GM23338 (cell line): ENCODE results near the gene RNF175. TPM values are rescaled to one million over a fixed set of nuclear protein-coding genes. Genes with fewer than 3 reads are reported as not detected.

ENCODE experiments used
- ATAC-seq: fragments of 200-7000 bp; cut with Tn5 transposase; 3 replicates; pipeline ENCODE4 v1.9.1; 2020
- DNase-seq: peaks from one replicate; pipeline ENCODE4 v3.0.0-alpha.2; 2015; ENCODE audit warnings: low spot score
- H2AFZ ChIP-seq: fragments of 200-600 bp; sonication (generic); 2 replicates; pipeline ENCODE4 v1.8.0; 2016; ENCODE audit warnings: antibody characterized with exemption, mild to moderate bottlenecking, moderate library complexity
- H3F3A ChIP-seq: fragments of 200-600 bp; sonication (generic); replicated peaks from 2 replicates; pipeline ENCODE4 v1.8.0; 2017; ENCODE audit warnings: antibody characterized with exemption, mixed run types, low read depth
- H3K27ac ChIP-seq: fragments of 200-600 bp; sonication (generic); 2 replicates; pipeline ENCODE4 v1.6.1; 2016; ENCODE audit warnings: low read depth
- H3K27me3 ChIP-seq: fragments of 200-600 bp; sonication (generic); 2 replicates; pipeline ENCODE4 v1.8.0; 2016; ENCODE audit warnings: mild to moderate bottlenecking, mixed run types, moderate library complexity; ENCODE audit not compliant: insufficient read depth
- H3K36me3 ChIP-seq: fragments of 200-600 bp; sonication (generic); 2 replicates; pipeline ENCODE4 v1.8.0; 2016; ENCODE audit warnings: mild to moderate bottlenecking; ENCODE audit not compliant: insufficient read depth
- H3K4me1 ChIP-seq: fragments of 200-600 bp; sonication (generic); 2 replicates; pipeline ENCODE4 v1.8.0; 2016; ENCODE audit warnings: mild to moderate bottlenecking, moderate library complexity; ENCODE audit not compliant: insufficient read depth
- H3K4me2 ChIP-seq: fragments of 200-600 bp; sonication (generic); 2 replicates; pipeline ENCODE4 v1.7.1; 2017; ENCODE audit warnings: mixed run types
- H3K4me3 ChIP-seq: fragments of 200-600 bp; sonication (generic); 2 replicates; pipeline ENCODE4 v1.6.1; 2016; ENCODE audit warnings: mixed run types
- H3K79me2 ChIP-seq: fragments of 200-600 bp; sonication (generic); replicated peaks from 2 replicates; pipeline ENCODE4 v1.8.0; 2017; ENCODE audit warnings: mild to moderate bottlenecking; ENCODE audit not compliant: insufficient read depth
- H3K9me2 ChIP-seq: fragments of 200-600 bp; sonication (generic); 2 replicates; pipeline ENCODE4 v1.8.0; 2017; ENCODE audit not compliant: insufficient read depth
- H4K20me1 ChIP-seq: fragments of 200-600 bp; sonication (generic); replicated peaks from 2 replicates; pipeline ENCODE4 v1.8.0; 2017; ENCODE audit warnings: mild to moderate bottlenecking; ENCODE audit not compliant: insufficient read depth
- H3K27ac Mint-ChIP-seq: 2 replicates; pipeline ENCODE4 v1.8.0; 2020; ENCODE audit warnings: inconsistent platforms, mild to moderate bottlenecking, moderate library complexity, mixed read lengths
- H3K27me3 Mint-ChIP-seq: 3 replicates; pipeline ENCODE4 v1.8.0; 2022; ENCODE audit warnings: low read depth, mild to moderate bottlenecking, moderate library complexity, mixed read lengths, inconsistent platforms; ENCODE audit not compliant: insufficient read depth, poor library complexity
- H3K36me3 Mint-ChIP-seq: 3 replicates; pipeline ENCODE4 v1.8.0; 2021; ENCODE audit warnings: low read depth, mild to moderate bottlenecking, inconsistent platforms, moderate library complexity, mixed read lengths
- H3K4me1 Mint-ChIP-seq: 3 replicates; pipeline ENCODE4 v1.8.0; 2020; ENCODE audit warnings: mild to moderate bottlenecking, inconsistent platforms, mixed read lengths
- H3K4me3 Mint-ChIP-seq: 3 replicates; pipeline ENCODE4 v1.8.0; 2021; ENCODE audit warnings: moderate library complexity, mild to moderate bottlenecking, inconsistent platforms, mixed read lengths
- H3K9me3 Mint-ChIP-seq: 3 replicates; pipeline ENCODE4 v1.8.0; 2020; ENCODE audit warnings: moderate library complexity, mild to moderate bottlenecking, inconsistent platforms, mixed read lengths
- CREB1 ChIP-seq: fragments of 250-450 bp; sonication (Bioruptor Pico); IDR thresholded peaks from 2 replicates; pipeline ENCODE4 v1.5.0; 2020; ENCODE audit warnings: low read depth, mild to moderate bottlenecking, moderate library complexity
- CTCF ChIP-seq, 2 experiments: fragments of 200-600 bp in 1 of 2; sonication (generic) in 1 of 2; conservative IDR thresholded peaks; 2 replicates each; pipeline versions ENCODE4 v1.5.1 to v1.6.1; 2016 to 2017; ENCODE audit warnings: antibody characterized with exemption in 2 of 2, low read depth in 2 of 2, mild to moderate bottlenecking in 2 of 2, moderate library complexity in 1 of 2
- ETS1 ChIP-seq: IDR thresholded peaks from 2 replicates; pipeline ENCODE4 v1.6.1; 2016; ENCODE audit warnings: antibody characterized with exemption
- EZH2 ChIP-seq: fragments of 200-600 bp; sonication (generic); IDR thresholded peaks from one replicate; pipeline ENCODE4 v1.8.0; 2017; ENCODE audit warnings: antibody characterized with exemption, mild to moderate bottlenecking, low read depth; ENCODE audit not compliant: unreplicated experiment
- EZH2phosphoT487 ChIP-seq: fragments of 200-600 bp; sonication (generic); IDR thresholded peaks from one replicate; pipeline ENCODE4 v1.8.1; 2018; ENCODE audit warnings: antibody characterized with exemption; ENCODE audit not compliant: unreplicated experiment
- JUNB ChIP-seq: IDR thresholded peaks from one replicate; pipeline ENCODE4 v1.6.1; 2016; ENCODE audit warnings: antibody characterized with exemption; ENCODE audit not compliant: unreplicated experiment
- NANOG ChIP-seq: IDR thresholded peaks from 2 replicates; pipeline ENCODE4 v1.6.1; 2016; ENCODE audit warnings: antibody characterized with exemption, borderline replicate concordance
- POLR2AphosphoS5 ChIP-seq: IDR thresholded peaks from 2 replicates; pipeline ENCODE4 v1.6.1; 2016; ENCODE audit warnings: antibody characterized with exemption, low read depth
- REST ChIP-seq: IDR thresholded peaks from one replicate; pipeline ENCODE4 v1.6.1; 2018; ENCODE audit warnings: antibody characterized with exemption; ENCODE audit not compliant: unreplicated experiment
- STAT1 ChIP-seq: IDR thresholded peaks from one replicate; pipeline ENCODE4 v1.6.1; 2016; ENCODE audit warnings: antibody characterized with exemption; ENCODE audit not compliant: unreplicated experiment
- ZNF114 ChIP-seq: fragments of 250-450 bp; sonication (Bioruptor Pico); IDR thresholded peaks from 2 replicates; pipeline ENCODE4 v1.5.0; 2020; ENCODE audit warnings: mild to moderate bottlenecking, moderate library complexity
- ZNF331 ChIP-seq: fragments of 250-450 bp; sonication (Bioruptor Pico); IDR thresholded peaks from 2 replicates; pipeline ENCODE4 v1.5.0; 2020; ENCODE audit warnings: low read depth, mild to moderate bottlenecking, moderate library complexity
- ZNF462 ChIP-seq: fragments of 250-450 bp; sonication (Bioruptor Pico); IDR thresholded peaks from 2 replicates; pipeline ENCODE4 v1.5.0; 2020; ENCODE audit warnings: mild to moderate bottlenecking, moderate library complexity
- polyA plus RNA-seq: library from polyadenylated mRNA; unstranded; fragments of >200 nt; fragmentation: Nextera tagmentation; extraction: Ambion mirVana; gene quantifications from 2 replicates; pipeline ENCODE4 v1.2.1, GENCODE V29; 2016
- total RNA-seq: library from RNA; depleted of rRNA; stranded (reverse); fragments of >200 nt; shearing (Covaris generic); gene quantifications from 2 replicates; pipeline ENCODE4 v1.2.3, GENCODE V29; 2014

RNF175 gene
- total and polyA plus RNA-seq, 2 experiments from 2014 or later = 4.7 to 4.8 TPM

- Mint-ChIP-seq H3K27ac (no peak overlapping the region), H3K9me3 (no peaks in the 10 kb centered on the region), H3K36me3 (no peaks in the 10 kb centered on the region), H3K27me3 (no peaks in the 10 kb centered on the region), H3K4me3 (no peak overlapping the region), H3K4me1 (peaks cover 6% of the 10 kb centered on the region; the same call in 2 of the 3 replicates)
- no peak for DNase-seq
- H3F3A ChIP-seq = no peaks in the 10 kb centered on the region
- no peaks in the 10 kb centered on the region for H3K27me3 ChIP-seq
- no peak overlapping the region for H3K27ac ChIP-seq
- H3K36me3 ChIP-seq = no peaks in the 10 kb centered on the region
- no peak overlapping the region for H3K4me2 ChIP-seq
- H3K4me1 ChIP-seq = peaks cover 10% of the 10 kb centered on the region
- TF ChIP-seq ZNF462 (no peak), STAT1 (no peak), ETS1 (no peak), EZH2phosphoT487 (no peak), POLR2AphosphoS5 (no peak), REST (no peak), ZNF331 (CRISPR knock-in tag) (no peak), CTCF (conservative IDR thresholded peaks at IDR 0.05; ENCODE audit: low read depth in 2 of 2) (no peak), EZH2 (no peak), JUNB (no peak), ZNF114 (no peak), CREB1 (CRISPR knock-in tag) (no peak), NANOG (no peak)
- no peak overlapping the region for H3K4me3 ChIP-seq
- H4K20me1 ChIP-seq = peaks cover 2% of the 10 kb centered on the region; the same call in 1 of the 2 replicates
- H3K79me2 ChIP-seq = no peaks in the 10 kb centered on the region
- no peak overlapping the region for H2AFZ ChIP-seq
- H3K9me2 ChIP-seq = no peaks in the 10 kb centered on the region
- ATAC-seq = no peak
These were observed 25.9 kb downstream of the RNF175 start for GRCh38 chr4:153733751-153734448.
